ENCODE data around the gene GFY.

- TF ChIP-seq CTCF (IDR thresholded peaks at IDR 0.05) (no peak), POLR2A (IDR thresholded peaks at IDR 0.05) (no peak)
These were observed 10.5 kb downstream of the GFY start for GRCh38 chr19:49435670-49436069.
